HEK293 (cell line): ENCODE results near the gene PHKG2.

ENCODE experiments used
- CTCF ChIA-PET: fragments of 350-600 bp; formaldehyde crosslinking; extraction: SDS; loops from one replicate; lab custom pipeline; 2021; ENCODE audit warnings: antibody characterized with exemption; lab: Yijun Ruan, JAX
- POLR2A ChIA-PET: fragments of 300-600 bp; formaldehyde crosslinking; extraction: SDS; loops from one replicate; lab custom pipeline; 2020; ENCODE audit warnings: antibody characterized with exemption, inconsistent platforms; lab: Yijun Ruan, JAX
- H3K27ac ChIP-seq: fragments of 200-500 bp; sonication (Bioruptor generic); 2 replicates; pipeline ENCODE4 v1.5.1; 2014; ENCODE audit warnings: low read depth, low read length, control low read depth, inconsistent platforms; ENCODE audit errors: extremely low read depth
- H3K36me3 ChIP-seq, 2 experiments: fragments of 200-500 bp in 1 of 2; sonication (Bioruptor generic) in 1 of 2; 1 replicate in 1 of 2; 2 replicates in 1 of 2; pipeline ENCODE4 v1.5.1; 2014 to 2017; ENCODE audit warnings: inconsistent platforms in 2 of 2, low read length in 2 of 2; ENCODE audit not compliant: control insufficient read depth in 2 of 2, insufficient read depth in 1 of 2
- H3K4me1 ChIP-seq: fragments of 200-500 bp; sonication (Bioruptor generic); 2 replicates; pipeline ENCODE4 v1.5.1; 2014; ENCODE audit warnings: mild to moderate bottlenecking, low read length, inconsistent platforms; ENCODE audit not compliant: control insufficient read depth, insufficient read depth
- H3K4me3 ChIP-seq: 2 replicates; pipeline ENCODE4 v1.5.1; 2011; ENCODE audit warnings: low read depth, mild to moderate bottlenecking, control low read depth, low read length, moderate library complexity
- H3K9me3 ChIP-seq: fragments of 200-500 bp; sonication (Bioruptor generic); 2 replicates; pipeline ENCODE4 v1.5.1; 2014; ENCODE audit warnings: low read depth, low read length, inconsistent platforms; ENCODE audit not compliant: control insufficient read depth, insufficient read depth
- ELK4 ChIP-seq: IDR thresholded peaks from 2 replicates; pipeline ENCODE4 v1.6.1; 2011; ENCODE audit warnings: mild to moderate bottlenecking, low read depth, low read length, borderline replicate concordance
- GFI1B ChIP-seq: fragments of 450-650 bp; formaldehyde crosslinking; IDR thresholded peaks from 2 replicates; pipeline ENCODE4 v1.5.1; 2016; ENCODE audit warnings: missing biosample characterization, missing genetic modification characterization
- PRDM2 ChIP-seq: fragments of 450-650 bp; formaldehyde crosslinking; IDR thresholded peaks from 2 replicates; pipeline ENCODE4 v1.5.1; 2016; ENCODE audit warnings: missing biosample characterization, missing genetic modification characterization, borderline replicate concordance
- PRDM4 ChIP-seq: fragments of 450-650 bp; formaldehyde crosslinking; IDR thresholded peaks from 2 replicates; pipeline ENCODE4 v1.5.1; 2017; ENCODE audit warnings: missing biosample characterization, missing genetic modification characterization
- REPIN1 ChIP-seq: fragments of 450-650 bp; formaldehyde crosslinking; IDR thresholded peaks from 2 replicates; pipeline ENCODE4 v1.5.1; 2017; ENCODE audit warnings: missing biosample characterization, missing genetic modification characterization, low read depth
- SETDB1 ChIP-seq: IDR thresholded peaks from one replicate; pipeline ENCODE4 v1.6.1; 2017; ENCODE audit warnings: mild to moderate bottlenecking, low read length, moderate library complexity, mixed read lengths; ENCODE audit not compliant: insufficient read length
- ZBTB49 ChIP-seq: fragments of 450-650 bp; formaldehyde crosslinking; IDR thresholded peaks from 2 replicates; pipeline ENCODE4 v1.5.1; 2016; ENCODE audit warnings: missing biosample characterization, missing genetic modification characterization, low read depth
- ZFP37 ChIP-seq: fragments of 450-650 bp; formaldehyde crosslinking; IDR thresholded peaks from 2 replicates; pipeline ENCODE4 v1.5.1; 2016; ENCODE audit warnings: missing biosample characterization, missing genetic modification characterization
- ZFP69B ChIP-seq: fragments of 450-650 bp; formaldehyde crosslinking; IDR thresholded peaks from 2 replicates; pipeline ENCODE4 v1.5.1; 2016; ENCODE audit warnings: missing biosample characterization, missing genetic modification characterization
- ZNF157 ChIP-seq: fragments of 450-650 bp; formaldehyde crosslinking; IDR thresholded peaks from 2 replicates; pipeline ENCODE4 v1.5.1; 2016; ENCODE audit warnings: missing biosample characterization, missing genetic modification characterization
- ZNF18 ChIP-seq: fragments of 450-650 bp; formaldehyde crosslinking; IDR thresholded peaks from 2 replicates; pipeline ENCODE4 v1.5.1; 2016; ENCODE audit warnings: missing biosample characterization, missing genetic modification characterization
- ZNF274 ChIP-seq, 2 experiments: fragments of 200-500 bp in 1 of 2; fragments of 450-650 bp in 1 of 2; sonication (Bioruptor generic) in 1 of 2; formaldehyde crosslinking in 1 of 2; IDR thresholded peaks; 2 replicates each; pipeline versions ENCODE4 v1.5.1 to v1.6.1; 2014 to 2016; ENCODE audit warnings: borderline replicate concordance in 1 of 2, inconsistent platforms in 1 of 2, low read length in 1 of 2, missing biosample characterization in 1 of 2, missing genetic modification characterization in 1 of 2
- ZNF530 ChIP-seq: fragments of 450-650 bp; formaldehyde crosslinking; IDR thresholded peaks from 2 replicates; pipeline ENCODE4 v1.5.1; 2016; ENCODE audit warnings: low read depth, missing biosample characterization, missing genetic modification characterization
- ZNF548 ChIP-seq: fragments of 450-650 bp; formaldehyde crosslinking; IDR thresholded peaks from 2 replicates; pipeline ENCODE4 v1.5.1; 2016; ENCODE audit warnings: missing biosample characterization, missing genetic modification characterization
- ZNF549 ChIP-seq: fragments of 450-650 bp; IDR thresholded peaks from 2 replicates; pipeline ENCODE4 v1.5.1; 2018; ENCODE audit warnings: missing biosample characterization, missing genetic modification characterization, mild to moderate bottlenecking, inconsistent platforms, moderate library complexity
- ZNF660 ChIP-seq: fragments of 450-650 bp; IDR thresholded peaks from 2 replicates; pipeline ENCODE4 v1.5.1; 2018; ENCODE audit warnings: missing biosample characterization, mild to moderate bottlenecking, missing genetic modification characterization

PHKG2 gene

GRCh38 chr16:30725418-30725792 lies 22.8 kb upstream of the PHKG2 start (continued):
- TF ChIP-seq ZNF18 (tag by site-specific recombination) = no peak

GRCh38 chr16:30728321-30728720 lies 19.9 kb upstream of the PHKG2 start:
- no peak overlapping the region for H3K27ac ChIP-seq
- H3K4me1 ChIP-seq = no peaks in the 10 kb centered on the region
- H3K4me3 ChIP-seq = no peak overlapping the region
- H3K9me3 ChIP-seq = no peaks in the 10 kb centered on the region
- TF ChIP-seq ZNF548 (tag by site-specific recombination) (no peak), ZNF157 (tag by site-specific recombination) (no peak), ZNF660 (tag by site-specific recombination) (no peak), SETDB1 (no peak), ZNF530 (tag by site-specific recombination) (no peak), ZNF549 (tag by site-specific recombination) (no peak), ZBTB49 (no peak), PRDM4 (no peak), ZFP69B (tag by site-specific recombination) (no peak), PRDM2 (no peak), GFI1B (no peak), ELK4 (no peak), REPIN1 (tag by site-specific recombination) (no peak), ZFP37 (no peak), ZNF274 (IDR thresholded peaks at IDR 0.05; ENCODE audit: low read length) (no peak), ZNF274 (tag by site-specific recombination; IDR thresholded peaks at IDR 0.05; ENCODE audit: borderline replicate concordance) (no peak)
- POLR2A ChIA-PET = no interaction called here
- peaks cover 75 to 100% of the 10 kb centered on the region in 2 experiments for H3K36me3 ChIP-seq
- CTCF ChIA-PET = no interaction called here
